OCI-LY7 (cell line): ENCODE data around the gene UVRAG. TPM values are rescaled to one million over a fixed set of nuclear protein-coding genes. Genes with fewer than 3 reads are reported as not detected.

Source experiments
- BruUV-seq: library from RNA; stranded (reverse); fragments of 400-500 nt; replicated peaks from 2 replicates; lab custom pipeline; 2021; lab: Mats Ljungman, UMichigan
- CTCF ChIA-PET: fragments of 300-600 bp; sonication (Branson Sonifier 250); formaldehyde crosslinking; loops from one replicate; lab custom pipeline; 2022; ENCODE audit warnings: antibody characterized with exemption; ENCODE audit not compliant: unreplicated experiment; lab: Charles Lee
- POLR2A ChIA-PET: fragments of 300-600 bp; sonication (Branson Sonifier 250); formaldehyde crosslinking; loops from one replicate; lab custom pipeline; 2022; ENCODE audit warnings: antibody characterized with exemption; lab: Charles Lee
- DNase-seq: peaks from one replicate; pipeline ENCODE4 v3.0.0-alpha.2; 2015; ENCODE audit warnings: low spot score
- H2AFZ ChIP-seq: fragments of 200-600 bp; sonication (generic), shearing (Covaris generic); 2 replicates; pipeline ENCODE4 v1.6.1; 2014; ENCODE audit warnings: mild to moderate bottlenecking, antibody characterized with exemption, low read length, moderate library complexity
- H3K27ac ChIP-seq: fragments of 200-600 bp; sonication (generic); 2 replicates; pipeline ENCODE4 v1.5.1; 2014; ENCODE audit warnings: mixed run types, low read depth, mild to moderate bottlenecking, moderate library complexity, low read length, inconsistent platforms; ENCODE audit not compliant: poor library complexity, severe bottlenecking
- H3K36me3 ChIP-seq: fragments of 200-600 bp; sonication (generic); 2 replicates; pipeline ENCODE4 v1.6.1; 2014; ENCODE audit warnings: mild to moderate bottlenecking, antibody characterized with exemption, low read length, moderate library complexity, mixed read lengths; ENCODE audit not compliant: insufficient read depth
- H3K4me1 ChIP-seq: fragments of 200-600 bp; sonication (generic); 2 replicates; pipeline ENCODE4 v1.5.1; 2014; ENCODE audit warnings: mild to moderate bottlenecking, low read length; ENCODE audit not compliant: insufficient read depth, poor library complexity, severe bottlenecking
- H3K4me2 ChIP-seq: fragments of 200-600 bp; sonication (generic); 2 replicates; pipeline ENCODE4 v1.6.1; 2014; ENCODE audit warnings: mild to moderate bottlenecking, low read length
- H3K4me3 ChIP-seq: fragments of 200-600 bp; sonication (generic); 2 replicates; pipeline ENCODE4 v1.5.1; 2014; ENCODE audit warnings: mild to moderate bottlenecking, low read depth, low read length; ENCODE audit not compliant: poor library complexity, severe bottlenecking
- H3K79me2 ChIP-seq: fragments of 200-600 bp; sonication (generic); 2 replicates; pipeline ENCODE4 v1.6.1; 2016; ENCODE audit warnings: low read depth, mild to moderate bottlenecking, low read length, moderate library complexity, mixed read lengths; ENCODE audit not compliant: insufficient read depth
- H3K9me2 ChIP-seq: fragments of 200-600 bp; sonication (generic); 2 replicates; pipeline ENCODE4 v1.6.1; 2016; ENCODE audit warnings: mild to moderate bottlenecking, low read length, mixed read lengths; ENCODE audit not compliant: insufficient read depth
- H3K9me3 ChIP-seq: fragments of 200-600 bp; sonication (generic); 2 replicates; pipeline ENCODE4 v1.6.1; 2014; ENCODE audit warnings: mild to moderate bottlenecking, mixed run types, low read length, mixed read lengths
- H4K20me1 ChIP-seq: fragments of 200-600 bp; sonication (generic); 2 replicates; pipeline ENCODE4 v1.6.1; 2014; ENCODE audit warnings: mild to moderate bottlenecking, antibody characterized with exemption, low read length, moderate library complexity, mixed read lengths; ENCODE audit not compliant: insufficient read depth
- EZH2phosphoT487 ChIP-seq: fragments of 200-600 bp; sonication (generic); IDR thresholded peaks from 2 replicates; pipeline ENCODE4 v1.6.1; 2018; ENCODE audit warnings: low read depth, borderline replicate concordance, mild to moderate bottlenecking, mixed run types, antibody characterized with exemption, low read length, moderate library complexity, mixed read lengths
- intact Hi-C: fragments of 100-400 bp; cut with micrococcal nuclease; formaldehyde crosslinking; loops from one replicate; pipeline ENCODE4 v1.10.0; 2022; ENCODE audit not compliant: unreplicated experiment
- total RNA-seq, 2 experiments: library from RNA; depleted of rRNA in 1 of 2; stranded (reverse); fragments of >200 nt in 1 of 2; shearing (Covaris generic) in 1 of 2; gene quantifications; 2 replicates each; pipeline ENCODE4 v1.2.3, GENCODE V29; 2014 to 2022
- TF ChIP-seq, protein P1 (sequence below): fragments of 200-600 bp; sonication (generic); conservative IDR thresholded peaks from 2 replicates; pipeline ENCODE4 v1.5.1; 2014; ENCODE audit warnings: mild to moderate bottlenecking, antibody characterized with exemption, low read length, moderate library complexity, mixed read lengths

Gene UVRAG
- total RNA-seq, 2 experiments from 2014 or later = 43.7 to 73.3 TPM

- Histone ChIP-seq H3K9me2 (no peaks in the 10 kb centered on the region), H3K4me1 (peaks cover 39% of the 10 kb centered on the region), H2AFZ (no peak overlapping the region), H3K79me2 (peaks cover 66% of the 10 kb centered on the region), H4K20me1 (peaks cover 25% of the 10 kb centered on the region; the same call in 1 of the 2 replicates), H3K9me3 (no peaks in the 10 kb centered on the region), H3K27ac (no peak overlapping the region), H3K4me2 (no peak overlapping the region), H3K4me3 (no peak overlapping the region), H3K36me3 (peaks cover 31% of the 10 kb centered on the region)
- intact Hi-C loops = loop anchor here (5.0 to 10.0 kb wide), 2 partner anchors 148 to 885 kb away; partner anchors contain the start of gene NEU3
- no peak for TF ChIP-seq EZH2phosphoT487
- TF ChIP-seq, protein P1, sequence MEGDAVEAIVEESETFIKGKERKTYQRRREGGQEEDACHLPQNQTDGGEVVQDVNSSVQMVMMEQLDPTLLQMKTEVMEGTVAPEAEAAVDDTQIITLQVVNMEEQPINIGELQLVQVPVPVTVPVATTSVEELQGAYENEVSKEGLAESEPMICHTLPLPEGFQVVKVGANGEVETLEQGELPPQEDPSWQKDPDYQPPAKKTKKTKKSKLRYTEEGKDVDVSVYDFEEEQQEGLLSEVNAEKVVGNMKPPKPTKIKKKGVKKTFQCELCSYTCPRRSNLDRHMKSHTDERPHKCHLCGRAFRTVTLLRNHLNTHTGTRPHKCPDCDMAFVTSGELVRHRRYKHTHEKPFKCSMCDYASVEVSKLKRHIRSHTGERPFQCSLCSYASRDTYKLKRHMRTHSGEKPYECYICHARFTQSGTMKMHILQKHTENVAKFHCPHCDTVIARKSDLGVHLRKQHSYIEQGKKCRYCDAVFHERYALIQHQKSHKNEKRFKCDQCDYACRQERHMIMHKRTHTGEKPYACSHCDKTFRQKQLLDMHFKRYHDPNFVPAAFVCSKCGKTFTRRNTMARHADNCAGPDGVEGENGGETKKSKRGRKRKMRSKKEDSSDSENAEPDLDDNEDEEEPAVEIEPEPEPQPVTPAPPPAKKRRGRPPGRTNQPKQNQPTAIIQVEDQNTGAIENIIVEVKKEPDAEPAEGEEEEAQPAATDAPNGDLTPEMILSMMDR = no peak
- CTCF ChIA-PET = no interaction called here
- TSS peak; percentile 11 for BruUV-seq
- no peak for DNase-seq
- POLR2A ChIA-PET = interaction anchor here (0.8 to 1.4 kb wide), 2 partner anchors 30 to 55 kb away, joined by 3 to 4 read pairs; no protein-coding TSS in a partner anchor
These were observed 54.8 kb downstream of the UVRAG start for GRCh38 chr11:75869661-75870455.

- TF ChIP-seq, protein P1 = no peak
- TF ChIP-seq EZH2phosphoT487 = no peak
- H3K4me2 ChIP-seq = peak overlapping the region; percentile 73
- intact Hi-C loops = loop anchor here (10.0 kb wide), 1 partner anchor 888 kb away; the partner anchor contains the start of gene NEU3
- peak overlapping the region; percentile 40 for H3K4me3 ChIP-seq
- H2AFZ ChIP-seq = no peak overlapping the region
- H3K36me3 ChIP-seq = peaks cover 39% of the 10 kb centered on the region
- no TSS peak for BruUV-seq
- CTCF ChIA-PET = interaction anchor here (1.1 kb wide), 1 partner anchor 99 kb away, joined by 3 read pairs; no protein-coding TSS in a partner anchor
- POLR2A ChIA-PET = interaction anchor here (0.6 to 2.6 kb wide), 13 partner anchors 9 to 244 kb away, joined by 3 to 14 read pairs (median 3); no protein-coding TSS in a partner anchor
- no peak for DNase-seq
- H3K9me3 ChIP-seq = no peaks in the 10 kb centered on the region
- peaks cover 35% of the 10 kb centered on the region for H3K4me1 ChIP-seq
- no peaks in the 10 kb centered on the region for H3K9me2 ChIP-seq
- peaks cover 73% of the 10 kb centered on the region for H3K79me2 ChIP-seq
- peak overlapping the region; percentile 65 for H3K27ac ChIP-seq
- H4K20me1 ChIP-seq = peaks cover 16% of the 10 kb centered on the region; the same call in 1 of the 2 replicates
These were observed 57.9 kb downstream of the UVRAG start for GRCh38 chr11:75872887-75873416.
